ENCODE data around the gene SERPINI1. TPM values are rescaled to one million over a fixed set of nuclear protein-coding genes. Genes with fewer than 3 reads are reported as not detected.

SERPINI1 gene
- total and polyA plus RNA-seq, 2 experiments from 2014 or later: 7.3 to 9.8 TPM

DNA sequence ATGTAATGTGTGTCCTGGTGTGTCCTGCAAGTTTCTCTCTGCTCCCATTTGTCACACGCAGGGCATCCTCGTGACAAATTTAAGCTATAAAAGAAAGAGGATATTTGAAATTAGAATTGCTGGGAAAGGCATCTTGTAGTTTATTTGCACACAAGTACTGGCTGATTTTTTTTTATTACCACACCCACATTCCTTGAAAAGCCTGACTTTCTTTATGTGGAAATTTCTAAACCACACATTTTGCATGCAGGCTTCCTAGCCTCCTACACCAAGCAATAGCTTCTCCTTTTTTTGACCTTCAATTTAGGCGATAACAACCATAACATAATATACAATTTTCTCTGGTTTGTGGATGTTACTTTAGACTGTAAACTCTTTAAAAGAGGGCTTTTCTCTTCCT is 126.1 kb downstream of the SERPINI1 start:
- H3K4me1 ChIP-seq (ENCODE audit: insufficient read depth): no peaks in the 10 kb centered on the region
- H3K4me2 ChIP-seq (ENCODE audit: unreplicated experiment): no peak overlapping the region
- TF ChIP-seq EZH2phosphoT487 (IDR thresholded peaks at IDR 0.05; ENCODE audit: insufficient read depth, low read depth) (no peak), EZH2 (IDR thresholded peaks at IDR 0.05; ENCODE audit: insufficient read depth, poor library complexity, severe bottlenecking) (no peak)
- H2AFZ ChIP-seq: 0 out of 2 replicates have a peak overlapping the region, but pooled peaks have one; percentile 5
- H3K9ac ChIP-seq: no peak overlapping the region
- no peak overlapping the region for H3K4me3 ChIP-seq
- 24 to 26% methylated on average over 3 of the region's 3 CpGs for WGBS, 2 experiments (ENCODE audit: low coverage in 1 of 2, low lambda C conversion rate in 2 of 2, missing lambda C conversion rate in 2 of 2)
- H3K9me2 ChIP-seq (ENCODE audit: insufficient read depth): no peaks in the 10 kb centered on the region
- no peaks in the 10 kb centered on the region for H3K9me3 ChIP-seq (ENCODE audit: low read depth)
- peak; percentile 18 for DNase-seq
- in situ Hi-C loops (cut with MboI): no loop called here
- H3K27ac ChIP-seq: no peak overlapping the region
- no peaks in the 10 kb centered on the region for H3F3A ChIP-seq (ENCODE audit: insufficient read depth)
- H3K36me3 ChIP-seq (ENCODE audit: low read depth): no peaks in the 10 kb centered on the region
- H3K79me2 ChIP-seq (ENCODE audit: insufficient read depth): no peaks in the 10 kb centered on the region
- no peaks in the 10 kb centered on the region for H4K20me1 ChIP-seq (ENCODE audit: insufficient read depth)
- H3K27me3 ChIP-seq (replicated peaks; ENCODE audit: insufficient read depth): no peaks in the 10 kb centered on the region

DNA sequence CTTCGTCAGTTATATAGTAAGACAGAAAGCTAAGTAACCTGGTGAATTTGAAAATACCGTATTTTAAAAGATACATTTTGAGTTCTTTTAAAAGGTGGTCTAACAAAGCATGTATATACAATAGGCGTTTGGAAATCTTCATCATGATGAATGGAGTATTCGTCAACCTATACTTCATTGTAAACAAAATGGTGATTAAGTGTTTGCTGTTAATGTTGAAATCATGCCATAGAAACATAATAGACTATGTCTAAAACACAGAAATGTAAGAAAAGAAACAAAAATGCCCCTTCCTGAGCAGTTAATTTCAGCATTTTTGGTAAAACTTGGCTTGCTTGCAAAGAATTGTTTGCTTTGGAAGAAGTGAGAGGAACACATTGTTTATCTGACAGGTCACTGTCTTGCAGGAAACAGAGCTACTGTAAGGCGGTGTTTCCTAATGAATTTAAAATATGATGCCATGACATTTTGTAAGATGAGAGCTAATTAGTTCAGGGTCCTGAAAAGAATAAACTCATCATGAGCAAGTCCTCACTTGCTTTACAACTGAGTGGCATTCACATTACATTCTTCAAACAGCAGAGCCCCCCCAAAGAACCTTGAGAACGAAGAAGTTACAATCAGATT is 126.7 kb downstream of the SERPINI1 start:
- Histone ChIP-seq H3F3A (ENCODE audit: insufficient read depth) (no peaks in the 10 kb centered on the region), H3K4me3 (no peak overlapping the region), H3K4me1 (ENCODE audit: insufficient read depth) (no peaks in the 10 kb centered on the region), H3K9me2 (ENCODE audit: insufficient read depth) (no peaks in the 10 kb centered on the region), H3K9me3 (ENCODE audit: low read depth) (no peaks in the 10 kb centered on the region), H3K27ac (no peak overlapping the region), H4K20me1 (ENCODE audit: insufficient read depth) (no peaks in the 10 kb centered on the region), H3K27me3 (replicated peaks; ENCODE audit: insufficient read depth) (no peaks in the 10 kb centered on the region), H3K36me3 (ENCODE audit: low read depth) (no peaks in the 10 kb centered on the region), H3K79me2 (ENCODE audit: insufficient read depth) (no peaks in the 10 kb centered on the region), H3K4me2 (ENCODE audit: unreplicated experiment) (no peak overlapping the region), H3K9ac (no peak overlapping the region), H2AFZ (peak overlapping the region; percentile 5; the same call in 1 of the 2 replicates)
- TF ChIP-seq EZH2phosphoT487 (IDR thresholded peaks at IDR 0.05; ENCODE audit: insufficient read depth, low read depth) (no peak), EZH2 (IDR thresholded peaks at IDR 0.05; ENCODE audit: insufficient read depth, poor library complexity, severe bottlenecking) (no peak)
- 37 to 40% methylated on average over 6 of the region's 6 CpGs for WGBS, 2 experiments (ENCODE audit: low coverage in 1 of 2, low lambda C conversion rate in 2 of 2, missing lambda C conversion rate in 2 of 2)
- no peak for DNase-seq
- in situ Hi-C loops (cut with MboI): no loop called here

DNA sequence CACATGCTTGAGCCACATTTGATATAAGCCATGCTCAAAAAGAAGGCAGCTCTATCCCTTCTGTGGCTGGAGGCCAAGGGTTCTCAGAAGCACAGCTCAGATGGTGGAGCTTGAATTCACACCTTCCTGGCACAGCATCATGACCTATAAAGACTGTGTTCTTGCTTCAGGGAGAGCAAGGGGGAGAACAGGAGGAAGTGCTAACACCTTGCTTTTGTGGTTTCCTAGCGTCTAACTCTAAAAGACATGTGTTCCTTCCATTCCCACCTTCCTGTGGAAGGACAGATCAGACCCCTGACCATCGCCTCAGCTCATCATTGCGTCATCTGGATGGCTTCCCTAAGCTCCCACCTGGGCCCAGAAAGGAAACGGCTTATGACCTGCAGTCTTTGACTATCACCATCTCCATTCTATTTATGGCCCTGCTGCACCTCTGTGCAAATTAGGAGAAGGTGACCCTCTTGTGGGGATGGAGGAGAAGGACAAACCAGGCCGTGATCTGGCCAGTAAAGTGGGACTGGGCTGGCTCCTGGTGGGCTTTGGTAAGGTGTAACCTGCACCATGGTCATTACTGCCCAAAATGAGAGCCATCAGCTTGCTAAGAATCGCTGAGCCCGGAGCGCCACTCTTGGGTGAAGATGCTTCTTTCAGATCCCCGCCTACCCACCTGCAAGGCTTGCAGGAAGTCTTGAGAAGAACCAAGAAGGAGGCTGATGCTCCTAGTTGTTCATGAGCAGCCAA is 128.5 kb downstream of the SERPINI1 start:
- in situ Hi-C loops (cut with MboI): no loop called here
- Histone ChIP-seq H4K20me1 (ENCODE audit: insufficient read depth) (no peaks in the 10 kb centered on the region), H3K36me3 (ENCODE audit: low read depth) (no peaks in the 10 kb centered on the region), H3K79me2 (ENCODE audit: insufficient read depth) (no peaks in the 10 kb centered on the region), H3K9ac (no peak overlapping the region), H3K4me3 (no peak overlapping the region), H3K9me3 (ENCODE audit: low read depth) (no peaks in the 10 kb centered on the region), H2AFZ (no peak overlapping the region), H3K4me2 (ENCODE audit: unreplicated experiment) (no peak overlapping the region), H3K27ac (no peak overlapping the region), H3K27me3 (replicated peaks; ENCODE audit: insufficient read depth) (no peaks in the 10 kb centered on the region), H3F3A (ENCODE audit: insufficient read depth) (no peaks in the 10 kb centered on the region), H3K9me2 (ENCODE audit: insufficient read depth) (no peaks in the 10 kb centered on the region), H3K4me1 (ENCODE audit: insufficient read depth) (no peaks in the 10 kb centered on the region)
- DNase-seq: no peak
- 75 to 79% methylated on average over 9 of the region's 9 CpGs for WGBS, 2 experiments (ENCODE audit: low coverage in 1 of 2, low lambda C conversion rate in 2 of 2, missing lambda C conversion rate in 2 of 2)
- TF ChIP-seq EZH2phosphoT487 (IDR thresholded peaks at IDR 0.05; ENCODE audit: insufficient read depth, low read depth) (no peak), EZH2 (IDR thresholded peaks at IDR 0.05; ENCODE audit: insufficient read depth, poor library complexity, severe bottlenecking) (no peak)

DNA sequence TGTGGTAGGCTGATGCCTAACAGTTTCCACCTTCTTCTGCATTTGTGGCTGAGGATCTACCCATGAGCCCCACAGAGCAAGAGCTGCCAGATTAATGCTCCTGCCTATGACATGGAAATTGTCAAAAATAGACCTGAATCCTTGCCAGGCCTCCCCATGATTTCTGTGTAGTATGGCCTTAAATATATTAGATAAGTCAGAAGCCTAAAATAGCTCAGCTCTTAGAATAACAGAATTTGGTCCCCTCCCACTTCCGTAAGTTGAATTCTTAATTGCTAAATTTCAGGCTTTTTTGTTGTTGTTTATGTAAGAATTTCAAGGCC is 129.0 kb downstream of the SERPINI1 start:
- H3K9me3 ChIP-seq (ENCODE audit: low read depth): no peaks in the 10 kb centered on the region
- H4K20me1 ChIP-seq (ENCODE audit: insufficient read depth): no peaks in the 10 kb centered on the region
- no peak for TF ChIP-seq EZH2 (IDR thresholded peaks at IDR 0.05; ENCODE audit: insufficient read depth, poor library complexity, severe bottlenecking)
- no peak for TF ChIP-seq EZH2phosphoT487 (IDR thresholded peaks at IDR 0.05; ENCODE audit: insufficient read depth, low read depth)
- H3K27ac ChIP-seq: no peak overlapping the region
- in situ Hi-C loops (cut with MboI): no loop called here
- no peaks in the 10 kb centered on the region for H3K4me1 ChIP-seq (ENCODE audit: insufficient read depth)
- H3K36me3 ChIP-seq (ENCODE audit: low read depth): no peaks in the 10 kb centered on the region
- H3K27me3 ChIP-seq (replicated peaks; ENCODE audit: insufficient read depth): no peaks in the 10 kb centered on the region
- no peaks in the 10 kb centered on the region for H3K79me2 ChIP-seq (ENCODE audit: insufficient read depth)
- DNase-seq: no peak
- H3K9me2 ChIP-seq (ENCODE audit: insufficient read depth): no peaks in the 10 kb centered on the region
- no peak overlapping the region for H3K9ac ChIP-seq
- no peak overlapping the region for H2AFZ ChIP-seq
- no peak overlapping the region for H3K4me3 ChIP-seq
- 96 to 100% methylated on average over 1 of the region's 1 CpG for WGBS, 2 experiments (ENCODE audit: low coverage in 1 of 2, low lambda C conversion rate in 2 of 2, missing lambda C conversion rate in 2 of 2)
- no peaks in the 10 kb centered on the region for H3F3A ChIP-seq (ENCODE audit: insufficient read depth)
- H3K4me2 ChIP-seq (ENCODE audit: unreplicated experiment): no peak overlapping the region

Data from GM23248 (cell line).